HepG2 (cell line): Measurements from ENCODE around the gene ZBTB34. TPM values are rescaled to one million over a fixed set of nuclear protein-coding genes. Genes with fewer than 3 reads are reported as not detected.

ENCODE experiments used
- ATAC-seq: fragments of 200-7000 bp; cut with Tn5 transposase; 3 replicates; pipeline ENCODE4 v1.9.1; 2020; ENCODE audit warnings: mild to moderate bottlenecking, moderate library complexity
- BruUV-seq: library from RNA; stranded (reverse); fragments of 400-500 nt; replicated peaks from 2 replicates; lab custom pipeline; 2021; lab: Mats Ljungman, UMichigan
- CTCF ChIA-PET: fragments of 300-600 bp; formaldehyde crosslinking; extraction: SDS; loops from one replicate; lab custom pipeline; 2021; ENCODE audit warnings: low total read pairs, inconsistent platforms, low intra/inter-chr PET ratio; lab: Yijun Ruan, JAX
- POLR2A ChIA-PET: fragments of 350-600 bp; sonication (Branson Sonifier 250); formaldehyde crosslinking; loops from one replicate; lab custom pipeline; 2020; ENCODE audit warnings: antibody characterized with exemption, inconsistent platforms; lab: Yijun Ruan, JAX
- DNase-seq: peaks from one replicate; pipeline ENCODE4 v3.0.0-alpha.2; 2015; ENCODE audit warnings: low spot score
- FAIRE-seq: peaks from 3 replicates; lab custom pipeline; 2011; peaks lifted over from hg19 to GRCh38; lab: Jason Lieb, UNC
- H2AFZ ChIP-seq: one replicate; pipeline ENCODE4 v1.6.1; 2011; ENCODE audit warnings: low read length, inconsistent platforms
- H3K27ac ChIP-seq: fragments of 300-600 bp; 3 replicates; pipeline ENCODE4 v1.8.0; 2011; ENCODE audit warnings: mixed run types, mild to moderate bottlenecking, mixed read lengths, low read length, inconsistent platforms; ENCODE audit not compliant: insufficient read depth; ENCODE audit errors: extremely low read length
- H3K27me3 ChIP-seq, 2 experiments: fragments of 200-600 bp in 1 of 2; 2 replicates in 1 of 2; 3 replicates in 1 of 2; pipeline versions ENCODE4 v1.6.0 to v1.8.0; 2011; ENCODE audit warnings: low read length in 2 of 2, mild to moderate bottlenecking in 2 of 2, moderate library complexity in 2 of 2, inconsistent platforms in 1 of 2; ENCODE audit not compliant: insufficient read depth in 2 of 2, control insufficient read depth in 1 of 2
- H3K36me3 ChIP-seq, 2 experiments: fragments of 200-600 bp in 1 of 2; replicated peaks in 1 of 2; 2 replicates in 1 of 2; 3 replicates in 1 of 2; pipeline versions ENCODE4 v1.5.1 to v1.8.0; 2011; ENCODE audit warnings: low read length in 2 of 2, inconsistent platforms in 1 of 2; ENCODE audit not compliant: insufficient read depth in 2 of 2, control insufficient read depth in 1 of 2
- H3K4me1 ChIP-seq: 2 replicates; pipeline ENCODE4 v1.5.1; 2012; ENCODE audit warnings: low read length, inconsistent platforms; ENCODE audit not compliant: insufficient read depth
- H3K4me2 ChIP-seq: 2 replicates; pipeline ENCODE4 v1.6.0; 2011; ENCODE audit warnings: low read depth, low read length, inconsistent platforms
- H3K4me3 ChIP-seq, 3 experiments: fragments of 200-600 bp in 1 of 3; sonication (generic), shearing (Covaris generic) in 1 of 3; replicated peaks in 1 of 3; 2 replicates each; pipeline ENCODE4 v1.5.1; 2011 to 2016; ENCODE audit warnings: low read length in 3 of 3, inconsistent platforms in 2 of 3, low read depth in 2 of 3, mild to moderate bottlenecking in 2 of 3, control low read depth in 1 of 3, mixed read lengths in 1 of 3; ENCODE audit not compliant: insufficient read depth in 1 of 3
- H3K79me2 ChIP-seq: one replicate; pipeline ENCODE4 v1.6.1; 2011; ENCODE audit warnings: low read length, inconsistent platforms; ENCODE audit not compliant: insufficient read depth
- H3K9ac ChIP-seq: 2 replicates; pipeline ENCODE4 v1.6.0; 2011; ENCODE audit warnings: mild to moderate bottlenecking, low read depth, low read length, inconsistent platforms; ENCODE audit not compliant: insufficient read depth
- H3K9me3 ChIP-seq: 2 replicates; pipeline ENCODE4 v1.5.1; 2012; ENCODE audit warnings: mild to moderate bottlenecking, low read length
- H4K20me1 ChIP-seq: 2 replicates; pipeline ENCODE4 v1.6.0; 2011; ENCODE audit warnings: inconsistent platforms, mild to moderate bottlenecking, low read length, moderate library complexity; ENCODE audit not compliant: insufficient read depth
- ELF1 ChIP-seq: sonication (generic); formaldehyde crosslinking; IDR thresholded peaks from 2 replicates; pipeline ENCODE4 v1.4.0; 2020; ENCODE audit warnings: missing genetic modification reagents
- ETV6 ChIP-seq: sonication (generic); formaldehyde crosslinking; conservative IDR thresholded peaks from 2 replicates; pipeline ENCODE4 v1.4.0; 2020; ENCODE audit warnings: missing genetic modification reagents
- MTF2 ChIP-seq: sonication (generic); formaldehyde crosslinking; IDR thresholded peaks from 2 replicates; pipeline ENCODE4 v1.5.0; 2020; ENCODE audit warnings: missing genetic modification reagents, borderline replicate concordance
- NR2C2 ChIP-seq: sonication (generic); formaldehyde crosslinking; IDR thresholded peaks from 2 replicates; pipeline ENCODE4 v1.4.0; 2020; ENCODE audit warnings: missing genetic modification reagents, mild to moderate bottlenecking, moderate library complexity, borderline replicate concordance
- PPARG ChIP-seq: conservative IDR thresholded peaks from 2 replicates; pipeline ENCODE4 v1.6.1; 2016; ENCODE audit warnings: missing biosample characterization, missing genetic modification reagents
- SNAPC2 ChIP-seq: sonication (generic); formaldehyde crosslinking; IDR thresholded peaks from 2 replicates; pipeline ENCODE4 v1.8.1; 2022; ENCODE audit warnings: mild to moderate bottlenecking, missing genetic modification reagents
- SNRNP70 ChIP-seq: fragments of 200-400 bp; formaldehyde crosslinking; IDR thresholded peaks from 2 replicates; pipeline ENCODE4 v1.6.1; 2017; ENCODE audit warnings: mild to moderate bottlenecking, low read depth, low read length, moderate library complexity
- ZMAT3 ChIP-seq: sonication (generic); formaldehyde crosslinking; conservative IDR thresholded peaks from 2 replicates; pipeline ENCODE4 v1.7.0; 2021; ENCODE audit warnings: missing genetic modification reagents
- ZNF703 ChIP-seq: sonication (generic); formaldehyde crosslinking; IDR thresholded peaks from 2 replicates; pipeline ENCODE4 v1.5.1; 2020; ENCODE audit warnings: missing genetic modification reagents, mild to moderate bottlenecking, moderate library complexity, borderline replicate concordance
- ZNF841 ChIP-seq: sonication (generic); formaldehyde crosslinking; IDR thresholded peaks from 2 replicates; pipeline ENCODE4 v1.8.1; 2023; ENCODE audit warnings: missing genetic modification reagents, borderline replicate concordance
- WGBS: methylation state at CpG from one replicate; pipeline ENCODE4 v1.1.6; 2017; ENCODE audit warnings: low lambda C conversion rate; 5-methylcytosine and 5-hydroxymethylcytosine counted together
- in situ Hi-C: cut with HindIII; loops from 2 replicates; pipeline ENCODE4 v1.10.0; 2017; ENCODE audit warnings: low pct_unique_long_range_greater_than_20kb; ENCODE audit not compliant: extremely low pct_ligation_motif_present
- intact Hi-C: fragments of 100-400 bp; cut with micrococcal nuclease; formaldehyde crosslinking; loops from one replicate; pipeline ENCODE4 v1.10.0; 2022; ENCODE audit not compliant: unreplicated experiment
- polyA plus RNA-seq, 8 experiments: library from polyadenylated mRNA; depleted of rRNA in 3 of 8; stranded (reverse) in 7 of 8; unstranded in 1 of 8; fragments of >200 nt; fragmentation: Illumina TruSeq in 4 of 8; extraction: Trizol in 4 of 8; gene quantifications; 2 replicates each; pipeline versions ENCODE4 v1.2.1 to v1.2.3, GENCODE V29; 2011 to 2016; ENCODE audit warnings: low read depth in 4 of 8, missing spikeins in 1 of 8, mixed read lengths in 1 of 8; ENCODE audit not compliant: insufficient read depth in 1 of 8
- total RNA-seq, 5 experiments: library from RNA; depleted of rRNA; stranded (reverse); fragments of >200 nt; fragmentation: Illumina TruSeq; extraction: Trizol; gene quantifications; 2 replicates each; pipeline ENCODE4 v1.2.3, GENCODE V29; 2016; ENCODE audit warnings: low read depth in 1 of 5

The ZBTB34 gene
- total and polyA plus RNA-seq, 2 of the 13 experiments (the other 11 are each of a cell fraction or from before 2014, with no cell fraction given), result 5.9 to 8.7 TPM

DNA sequence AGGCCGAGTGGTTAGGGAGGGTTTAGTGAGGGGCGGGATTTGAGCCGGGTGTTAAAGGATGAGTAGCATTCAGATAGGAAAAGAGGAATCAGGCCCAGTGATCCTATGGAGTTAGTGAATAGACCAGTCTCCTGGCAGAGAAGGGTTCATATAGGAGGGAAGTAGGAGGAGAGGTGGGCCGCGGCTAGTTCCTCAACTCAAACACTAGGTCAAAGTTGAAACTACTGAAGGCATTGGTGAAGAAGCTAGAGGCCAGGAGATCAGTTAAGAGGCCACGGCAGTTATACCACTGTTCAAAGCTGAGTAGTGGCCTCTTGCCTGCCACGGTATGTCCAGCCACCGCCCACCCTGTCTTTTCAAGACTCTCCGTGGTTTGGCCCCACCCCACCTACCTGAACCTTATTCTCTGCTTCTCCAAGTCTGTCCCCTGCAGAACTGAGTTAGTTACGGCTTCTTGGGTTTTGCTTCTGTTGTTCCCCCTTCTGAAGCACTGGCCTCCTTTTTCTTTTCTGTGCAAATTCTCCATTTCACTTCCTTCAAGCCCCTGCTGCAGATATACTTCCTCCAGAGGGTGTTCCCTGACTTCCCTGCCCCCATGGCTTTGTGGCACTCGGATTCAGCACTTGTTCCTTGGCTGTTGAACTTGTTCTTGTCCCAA lies 1.8 kb downstream of the ZBTB34 start:
- intact Hi-C loops (no loop called here), in situ Hi-C loops (no loop called here)
- Histone ChIP-seq H3K4me3 (peak overlapping the region; percentile 80 to 93 (median 89)), H3K9ac (peak overlapping the region; percentile 78), H2AFZ (no peak overlapping the region), H4K20me1 (0 out of 2 replicates have a peak, but pooled peaks cover 8% of the 10 kb centered on the region), H3K27me3 (no peaks in the 10 kb centered on the region; a peak in 2 of 5 replicates), H3K4me2 (peak overlapping the region; percentile 86), H3K9me3 (no peaks in the 10 kb centered on the region), H3K27ac (no peak overlapping the region), H3K79me2 (peaks cover 38% of the 10 kb centered on the region), H3K4me1 (peaks cover 31% of the 10 kb centered on the region), H3K36me3 (peaks cover 7 to 24% of the 10 kb centered on the region in 2 experiments)
- TF ChIP-seq PPARG (CRISPR knock-in tag) (0 out of 2 replicates have a peak, but pooled peaks have one; percentile 26), MTF2 (CRISPR knock-in tag) (no peak)
- FAIRE-seq (peak; percentile 30), DNase-seq (no peak), ATAC-seq (no peak)
- ChIA-PET CTCF (no interaction called here), POLR2A (no interaction called here)
- TSS peak; percentile 50 for BruUV-seq
- 40% methylated on average over 11 of the region's 11 CpGs for WGBS

DNA sequence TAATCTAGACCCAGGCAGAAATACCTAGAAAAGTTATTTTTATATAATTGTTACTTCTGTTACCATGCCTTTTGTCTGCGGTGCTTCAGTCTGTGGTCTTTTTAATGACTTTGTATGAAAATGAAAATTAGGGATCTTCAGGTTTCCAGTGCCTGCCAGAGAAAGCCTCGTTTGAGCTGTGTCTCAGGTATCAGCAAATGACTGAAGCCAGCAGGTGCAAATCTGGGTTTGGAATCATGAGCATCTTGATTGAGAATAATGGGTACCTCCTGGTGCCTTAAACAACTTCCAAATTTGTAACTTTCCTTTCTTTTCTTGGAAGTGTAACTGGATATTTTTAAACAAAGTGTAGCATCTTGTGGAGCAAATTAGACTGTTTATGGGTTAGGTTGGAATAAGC lies 4.3 kb downstream of the ZBTB34 start:
- ATAC-seq (no peak), DNase-seq (no peak), FAIRE-seq (no peak)
- H3K9ac ChIP-seq, result no peak overlapping the region
- 88% methylated on average over 2 of the region's 2 CpGs for WGBS
- peaks cover 12% of the 10 kb centered on the region; the same call in 1 of the 2 replicates for H4K20me1 ChIP-seq
- H3K27me3 ChIP-seq, result no peaks in the 10 kb centered on the region; a peak in 1 of 5 replicates
- H3K9me3 ChIP-seq, result no peaks in the 10 kb centered on the region
- no peak overlapping the region for H3K4me3 ChIP-seq
- TF ChIP-seq ZMAT3 (CRISPR knock-in tag), result no peak
- no peak for TF ChIP-seq NR2C2 (CRISPR knock-in tag)
- no peak for TF ChIP-seq ZNF703 (CRISPR knock-in tag)
- no peak for TF ChIP-seq ZNF841
- no peak for TF ChIP-seq SNAPC2
- no peak for TF ChIP-seq SNRNP70
- no peak for TF ChIP-seq ETV6 (CRISPR knock-in tag)
- TF ChIP-seq ELF1 (CRISPR knock-in tag), result no peak
- peaks cover 21% of the 10 kb centered on the region for H3K4me1 ChIP-seq
- in situ Hi-C loops, result no loop called here
- no peak overlapping the region for H3K4me2 ChIP-seq
- H3K79me2 ChIP-seq, result peaks cover 52% of the 10 kb centered on the region
- H3K36me3 ChIP-seq, result peaks cover 10 to 27% of the 10 kb centered on the region in 2 experiments
- H3K27ac ChIP-seq, result no peak overlapping the region
- ChIA-PET CTCF (no interaction called here), POLR2A (no interaction called here)
- intact Hi-C loops, result no loop called here
- no peak overlapping the region for H2AFZ ChIP-seq
- BruUV-seq, result no TSS peak
